WTC11 (cell line): ENCODE measurements around the gene HSBP1L1. TPM values are rescaled to one million over a fixed set of nuclear protein-coding genes. Genes with fewer than 3 reads are reported as not detected.

Source experiments
- ATAC-seq: fragments of 200-7000 bp; cut with Tn5 transposase; 2 replicates; pipeline ENCODE4 v1.10.0; 2021; ENCODE audit warnings: mild to moderate bottlenecking, moderate library complexity
- CTCF ChIA-PET: fragments of 300-600 bp; sonication (Branson Sonifier 250); formaldehyde crosslinking; loops from one replicate; lab custom pipeline; 2021; ENCODE audit warnings: antibody characterized with exemption; lab: Charles Lee
- POLR2A ChIA-PET: fragments of 350-600 bp; sonication (Branson Sonifier 250); formaldehyde crosslinking; loops from one replicate; lab custom pipeline; 2021; ENCODE audit warnings: antibody characterized with exemption; lab: Charles Lee
- DNase-seq: peaks from one replicate; pipeline ENCODE4 v3.0.0; 2021; ENCODE audit warnings: low spot score
- H3K27ac Mint-ChIP-seq: 2 replicates; pipeline ENCODE4 v1.8.0; 2021; ENCODE audit warnings: mixed read lengths
- H3K27me3 Mint-ChIP-seq: 2 replicates; pipeline ENCODE4 v1.8.0; 2021; ENCODE audit warnings: low read depth, mild to moderate bottlenecking, moderate library complexity, mixed read lengths
- H3K36me3 Mint-ChIP-seq: 2 replicates; pipeline ENCODE4 v1.8.0; 2021; ENCODE audit warnings: mixed read lengths
- H3K4me1 Mint-ChIP-seq: 2 replicates; pipeline ENCODE4 v1.8.0; 2022; ENCODE audit warnings: mixed read lengths
- H3K4me3 Mint-ChIP-seq: 2 replicates; pipeline ENCODE4 v1.8.0; 2021; ENCODE audit warnings: mild to moderate bottlenecking, moderate library complexity, mixed read lengths
- H3K9me3 Mint-ChIP-seq: 2 replicates; pipeline ENCODE4 v1.8.0; 2021; ENCODE audit warnings: mixed read lengths
- AR ChIP-seq: fragments of 250-450 bp; sonication (Bioruptor Pico); IDR thresholded peaks from 2 replicates; pipeline ENCODE4 v1.9.0; 2021; ENCODE audit warnings: mild to moderate bottlenecking
- ATF6 ChIP-seq: sonication (generic); formaldehyde crosslinking; IDR thresholded peaks from 2 replicates; pipeline ENCODE4 v1.8.1; 2023; ENCODE audit warnings: mild to moderate bottlenecking, missing genetic modification reagents
- CREM ChIP-seq: sonication (generic); formaldehyde crosslinking; IDR thresholded peaks from 2 replicates; pipeline ENCODE4 v1.8.1; 2022; ENCODE audit warnings: mild to moderate bottlenecking, missing genetic modification reagents, moderate library complexity
- ELF4 ChIP-seq: sonication (generic); formaldehyde crosslinking; IDR thresholded peaks from 2 replicates; pipeline ENCODE4 v1.8.1; 2022; ENCODE audit warnings: low read depth, mild to moderate bottlenecking, moderate library complexity, missing genetic modification reagents
- GTF2I ChIP-seq: fragments of 250-450 bp; sonication (Bioruptor Pico); conservative IDR thresholded peaks from 2 replicates; pipeline ENCODE4 v1.4.0; 2021; ENCODE audit warnings: mild to moderate bottlenecking
- HMGA2 ChIP-seq: fragments of 250-450 bp; sonication (Bioruptor Pico); IDR thresholded peaks from 2 replicates; pipeline ENCODE4 v1.4.0; 2021; ENCODE audit warnings: mild to moderate bottlenecking, moderate library complexity
- IRF2 ChIP-seq: sonication (generic); formaldehyde crosslinking; IDR thresholded peaks from 2 replicates; pipeline ENCODE4 v1.8.0; 2022; ENCODE audit warnings: low read depth, missing genetic modification reagents, borderline replicate concordance
- JAZF1 ChIP-seq: fragments of 250-450 bp; sonication (Bioruptor Pico); IDR thresholded peaks from 2 replicates; pipeline ENCODE4 v1.9.0; 2021; ENCODE audit warnings: moderate library complexity, mild to moderate bottlenecking, inconsistent platforms
- NFE2L1 ChIP-seq: sonication (generic); formaldehyde crosslinking; IDR thresholded peaks from 2 replicates; pipeline ENCODE4 v1.8.1; 2023; ENCODE audit warnings: missing genetic modification reagents
- PRDM15 ChIP-seq: sonication (generic); formaldehyde crosslinking; IDR thresholded peaks from 2 replicates; pipeline ENCODE4 v1.8.0; 2022; ENCODE audit warnings: missing genetic modification reagents
- PRRX2 ChIP-seq: fragments of 250-450 bp; sonication (Bioruptor Pico); IDR thresholded peaks from 2 replicates; pipeline ENCODE4 v1.8.0; 2021; ENCODE audit warnings: mild to moderate bottlenecking
- ZBTB43 ChIP-seq: sonication (generic); formaldehyde crosslinking; IDR thresholded peaks from 2 replicates; pipeline ENCODE4 v1.8.1; 2023; ENCODE audit warnings: mild to moderate bottlenecking, missing genetic modification reagents
- ZNF219 ChIP-seq: sonication (generic); formaldehyde crosslinking; IDR thresholded peaks from 2 replicates; pipeline ENCODE4 v1.8.0; 2023; ENCODE audit warnings: missing genetic modification reagents, mild to moderate bottlenecking, borderline replicate concordance
- ZNF317 ChIP-seq: sonication (generic); formaldehyde crosslinking; IDR thresholded peaks from 2 replicates; pipeline ENCODE4 v1.8.1; 2023; ENCODE audit warnings: low read depth, mild to moderate bottlenecking, moderate library complexity, missing genetic modification reagents, borderline replicate concordance
- ZNF423 ChIP-seq: fragments of 250-450 bp; sonication (Bioruptor Pico); IDR thresholded peaks from 2 replicates; pipeline ENCODE4 v2.1.2; 2022; ENCODE audit warnings: mild to moderate bottlenecking, moderate library complexity
- ZNF425 ChIP-seq: fragments of 250-450 bp; sonication (Bioruptor Pico); conservative IDR thresholded peaks from 2 replicates; pipeline ENCODE4 v1.9.0; 2021; ENCODE audit warnings: mild to moderate bottlenecking
- ZNF512 ChIP-seq: sonication (generic); formaldehyde crosslinking; IDR thresholded peaks from 2 replicates; pipeline ENCODE4 v1.8.1; 2022; ENCODE audit warnings: missing genetic modification reagents, borderline replicate concordance
- ZNF532 ChIP-seq: fragments of 250-450 bp; sonication (Bioruptor Pico); IDR thresholded peaks from 2 replicates; pipeline ENCODE4 v1.9.0; 2021; ENCODE audit warnings: mild to moderate bottlenecking, borderline replicate concordance
- total RNA-seq: library from RNA; stranded (reverse); gene quantifications from 3 replicates; pipeline ENCODE4 v1.2.3, GENCODE V29; 2021

Gene HSBP1L1
- total RNA-seq, 1 experiment from 2014 or later = 1.4 TPM

GRCh38 chr18:79939096-79939495 lies 25.3 kb upstream of the HSBP1L1 start:
- ATAC-seq (no peak), DNase-seq (no peak)
- ChIA-PET POLR2A (no interaction called here), CTCF (no interaction called here)
- Mint-ChIP-seq H3K36me3 (peaks cover 7% of the 10 kb centered on the region; the same call in 1 of the 2 replicates), H3K9me3 (peaks cover 7% of the 10 kb centered on the region; the same call in 1 of the 2 replicates), H3K4me3 (no peak overlapping the region), H3K27ac (no peak overlapping the region), H3K4me1 (peaks cover 6% of the 10 kb centered on the region), H3K27me3 (no peaks in the 10 kb centered on the region)
- TF ChIP-seq NFE2L1 (no peak), IRF2 (CRISPR knock-in tag) (no peak), ZNF219 (CRISPR knock-in tag) (no peak), JAZF1 (no peak), ZNF532 (CRISPR knock-in tag) (no peak), ZNF423 (CRISPR knock-in tag) (no peak), ZNF512 (CRISPR knock-in tag) (no peak), PRDM15 (CRISPR knock-in tag) (no peak), ATF6 (CRISPR knock-in tag) (no peak), CREM (CRISPR knock-in tag) (no peak), ZNF317 (no peak), AR (CRISPR knock-in tag) (no peak), GTF2I (CRISPR knock-in tag) (no peak), HMGA2 (CRISPR knock-in tag) (no peak), ZBTB43 (CRISPR knock-in tag) (no peak), PRRX2 (CRISPR knock-in tag) (no peak), ELF4 (CRISPR knock-in tag) (no peak), ZNF425 (CRISPR knock-in tag) (no peak)
